IMR-90 (cell line): ENCODE data around the gene GRAMD1C.

ENCODE experiments used
- BHLHE40 ChIP-seq: fragments of 150-350 bp; IDR thresholded peaks from 2 replicates; pipeline ENCODE4 v1.6.1; 2016; ENCODE audit warnings: mild to moderate bottlenecking, low read depth, low read length
- CEBPB ChIP-seq: IDR thresholded peaks from 2 replicates; pipeline ENCODE4 v1.6.1; 2012; ENCODE audit warnings: low read depth, low read length, improper control_type of control experiment
- FOS ChIP-seq: fragments of 150-350 bp; IDR thresholded peaks from 2 replicates; pipeline ENCODE4 v1.6.1; 2016; ENCODE audit warnings: low read depth, low read length
- MAFK ChIP-seq: IDR thresholded peaks from 2 replicates; pipeline ENCODE4 v1.6.1; 2012; ENCODE audit warnings: low read depth, low read length, improper control_type of control experiment
- MAZ ChIP-seq: IDR thresholded peaks from 2 replicates; pipeline ENCODE4 v1.6.1; 2012; ENCODE audit warnings: low read depth, mild to moderate bottlenecking, low read length, improper control_type of control experiment, moderate library complexity, borderline replicate concordance
- POLR2A ChIP-seq: IDR thresholded peaks from 2 replicates; pipeline ENCODE4 v1.6.1; 2012; ENCODE audit warnings: mild to moderate bottlenecking, low read depth, low read length
- RAD21 ChIP-seq: IDR thresholded peaks from 2 replicates; pipeline ENCODE4 v1.6.1; 2012; ENCODE audit warnings: low read length, improper control_type of control experiment
- RCOR1 ChIP-seq: IDR thresholded peaks from 2 replicates; pipeline ENCODE4 v1.6.1; 2012; ENCODE audit warnings: mild to moderate bottlenecking, low read length, improper control_type of control experiment; ENCODE audit not compliant: insufficient replicate concordance
- RFX5 ChIP-seq: IDR thresholded peaks from 2 replicates; pipeline ENCODE4 v1.8.0; 2012; ENCODE audit warnings: low read depth, mild to moderate bottlenecking, low read length, moderate library complexity
- TF ChIP-seq, protein P1 (sequence below): conservative IDR thresholded peaks from 2 replicates; pipeline ENCODE4 v1.5.1; 2012; ENCODE audit warnings: mild to moderate bottlenecking, low read depth, low read length, improper control_type of control experiment
- TF ChIP-seq, protein P2 (sequence below): fragments of 150-350 bp; IDR thresholded peaks from 2 replicates; pipeline ENCODE4 v1.6.1; 2017; ENCODE audit warnings: mild to moderate bottlenecking, antibody characterized with exemption, low read length, low read depth
- TF ChIP-seq, protein P3 (sequence below): fragments of 150-350 bp; IDR thresholded peaks from 2 replicates; pipeline ENCODE4 v1.6.1; 2016; ENCODE audit warnings: low read depth, mild to moderate bottlenecking, low read length, moderate library complexity, borderline replicate concordance

GRCh38 chr3:113828600-113828999 lies 10.0 kb upstream of the GRAMD1C start:
- TF ChIP-seq POLR2A: no peak
- no peak for TF ChIP-seq MAFK
- TF ChIP-seq, protein P1, sequence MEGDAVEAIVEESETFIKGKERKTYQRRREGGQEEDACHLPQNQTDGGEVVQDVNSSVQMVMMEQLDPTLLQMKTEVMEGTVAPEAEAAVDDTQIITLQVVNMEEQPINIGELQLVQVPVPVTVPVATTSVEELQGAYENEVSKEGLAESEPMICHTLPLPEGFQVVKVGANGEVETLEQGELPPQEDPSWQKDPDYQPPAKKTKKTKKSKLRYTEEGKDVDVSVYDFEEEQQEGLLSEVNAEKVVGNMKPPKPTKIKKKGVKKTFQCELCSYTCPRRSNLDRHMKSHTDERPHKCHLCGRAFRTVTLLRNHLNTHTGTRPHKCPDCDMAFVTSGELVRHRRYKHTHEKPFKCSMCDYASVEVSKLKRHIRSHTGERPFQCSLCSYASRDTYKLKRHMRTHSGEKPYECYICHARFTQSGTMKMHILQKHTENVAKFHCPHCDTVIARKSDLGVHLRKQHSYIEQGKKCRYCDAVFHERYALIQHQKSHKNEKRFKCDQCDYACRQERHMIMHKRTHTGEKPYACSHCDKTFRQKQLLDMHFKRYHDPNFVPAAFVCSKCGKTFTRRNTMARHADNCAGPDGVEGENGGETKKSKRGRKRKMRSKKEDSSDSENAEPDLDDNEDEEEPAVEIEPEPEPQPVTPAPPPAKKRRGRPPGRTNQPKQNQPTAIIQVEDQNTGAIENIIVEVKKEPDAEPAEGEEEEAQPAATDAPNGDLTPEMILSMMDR: no peak
- no peak for TF ChIP-seq BHLHE40
- TF ChIP-seq RFX5: no peak
- TF ChIP-seq RAD21: no peak
- TF ChIP-seq, protein P2, sequence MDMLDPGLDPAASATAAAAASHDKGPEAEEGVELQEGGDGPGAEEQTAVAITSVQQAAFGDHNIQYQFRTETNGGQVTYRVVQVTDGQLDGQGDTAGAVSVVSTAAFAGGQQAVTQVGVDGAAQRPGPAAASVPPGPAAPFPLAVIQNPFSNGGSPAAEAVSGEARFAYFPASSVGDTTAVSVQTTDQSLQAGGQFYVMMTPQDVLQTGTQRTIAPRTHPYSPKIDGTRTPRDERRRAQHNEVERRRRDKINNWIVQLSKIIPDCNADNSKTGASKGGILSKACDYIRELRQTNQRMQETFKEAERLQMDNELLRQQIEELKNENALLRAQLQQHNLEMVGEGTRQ: no peak
- TF ChIP-seq MAZ: no peak
- TF ChIP-seq CEBPB: no peak
- no peak for TF ChIP-seq RCOR1
- TF ChIP-seq, protein P3, sequence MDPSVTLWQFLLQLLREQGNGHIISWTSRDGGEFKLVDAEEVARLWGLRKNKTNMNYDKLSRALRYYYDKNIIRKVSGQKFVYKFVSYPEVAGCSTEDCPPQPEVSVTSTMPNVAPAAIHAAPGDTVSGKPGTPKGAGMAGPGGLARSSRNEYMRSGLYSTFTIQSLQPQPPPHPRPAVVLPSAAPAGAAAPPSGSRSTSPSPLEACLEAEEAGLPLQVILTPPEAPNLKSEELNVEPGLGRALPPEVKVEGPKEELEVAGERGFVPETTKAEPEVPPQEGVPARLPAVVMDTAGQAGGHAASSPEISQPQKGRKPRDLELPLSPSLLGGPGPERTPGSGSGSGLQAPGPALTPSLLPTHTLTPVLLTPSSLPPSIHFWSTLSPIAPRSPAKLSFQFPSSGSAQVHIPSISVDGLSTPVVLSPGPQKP: no peak
- TF ChIP-seq FOS: no peak
